Neural progenitor cell (in vitro differentiated cells): ENCODE measurements around the gene HPS6. TPM values are rescaled to one million over a fixed set of nuclear protein-coding genes. Genes with fewer than 3 reads are reported as not detected.

Experiments
- DNase-seq: peaks from one replicate; pipeline ENCODE4 v3.0.0-alpha.2; 2016; ENCODE audit warnings: low spot score
- H2AFZ ChIP-seq: fragments of 200-600 bp; sonication (generic); replicated peaks from 2 replicates; pipeline ENCODE4 v1.6.1; 2016; ENCODE audit warnings: antibody characterized with exemption
- H3F3A ChIP-seq: fragments of 200-600 bp; sonication (generic); 2 replicates; pipeline ENCODE4 v1.6.1; 2016; ENCODE audit warnings: antibody characterized with exemption, low read depth
- H3K27ac ChIP-seq: fragments of 200-600 bp; sonication (generic); 2 replicates; pipeline ENCODE4 v1.5.1; 2016; ENCODE audit warnings: mild to moderate bottlenecking
- H3K27me3 ChIP-seq: fragments of 200-600 bp; sonication (generic); 2 replicates; pipeline ENCODE4 v1.6.1; 2016; ENCODE audit warnings: mild to moderate bottlenecking, moderate library complexity
- H3K36me3 ChIP-seq: fragments of 200-600 bp; sonication (generic); 2 replicates; pipeline ENCODE4 v1.5.1; 2016
- H3K4me1 ChIP-seq: fragments of 200-600 bp; sonication (generic); 2 replicates; pipeline ENCODE4 v1.6.1; 2016; ENCODE audit warnings: mixed run types
- H3K4me2 ChIP-seq: fragments of 200-600 bp; sonication (generic); 2 replicates; pipeline ENCODE4 v1.6.1; 2016
- H3K4me3 ChIP-seq: fragments of 200-600 bp; sonication (generic); 2 replicates; pipeline ENCODE4 v1.5.1; 2016
- H3K79me2 ChIP-seq: fragments of 200-600 bp; sonication (generic); 2 replicates; pipeline ENCODE4 v1.6.1; 2016; ENCODE audit warnings: low read depth
- H3K9ac ChIP-seq: fragments of 200-600 bp; sonication (generic); 2 replicates; pipeline ENCODE4 v1.6.1; 2016
- H3K9me3 ChIP-seq: fragments of 200-600 bp; sonication (generic); 2 replicates; pipeline ENCODE4 v1.5.1; 2016; ENCODE audit warnings: low read depth
- H4K20me1 ChIP-seq: fragments of 200-600 bp; sonication (generic); 2 replicates; pipeline ENCODE4 v1.6.1; 2016; ENCODE audit warnings: low read depth
- H3K27ac Mint-ChIP-seq: 3 replicates; pipeline ENCODE4 v1.8.0; 2021; ENCODE audit warnings: mixed read lengths
- H3K27me3 Mint-ChIP-seq: 2 replicates; pipeline ENCODE4 v1.8.0; 2022; ENCODE audit warnings: low read depth, mild to moderate bottlenecking, inconsistent platforms, moderate library complexity, mixed read lengths; ENCODE audit not compliant: insufficient read depth
- H3K36me3 Mint-ChIP-seq: 3 replicates; pipeline ENCODE4 v1.8.0; 2021; ENCODE audit warnings: mixed read lengths
- H3K4me1 Mint-ChIP-seq: 3 replicates; pipeline ENCODE4 v1.8.0; 2021; ENCODE audit warnings: mixed read lengths
- H3K4me3 Mint-ChIP-seq: 3 replicates; pipeline ENCODE4 v1.8.0; 2021; ENCODE audit warnings: mild to moderate bottlenecking, moderate library complexity, mixed read lengths
- H3K9me3 Mint-ChIP-seq: 3 replicates; pipeline ENCODE4 v1.8.0; 2020; ENCODE audit warnings: mixed read lengths
- EZH2 ChIP-seq: fragments of 200-600 bp; sonication (generic); IDR thresholded peaks from 2 replicates; pipeline ENCODE4 v1.6.1; 2017; ENCODE audit warnings: antibody characterized with exemption, mild to moderate bottlenecking, moderate library complexity
- EZH2phosphoT487 ChIP-seq: fragments of 200-600 bp; sonication (generic); IDR thresholded peaks from 2 replicates; pipeline ENCODE4 v1.6.1; 2017; ENCODE audit warnings: antibody characterized with exemption
- total RNA-seq: library from RNA; depleted of rRNA; stranded (reverse); fragments of >200 nt; gene quantifications from 2 replicates; pipeline ENCODE4 v1.2.3, GENCODE V29; 2015; ENCODE audit warnings: low replicate concordance
- TF ChIP-seq, protein P1 (sequence below): fragments of 200-600 bp; sonication (generic); IDR thresholded peaks from 2 replicates; pipeline ENCODE4 v1.5.1; 2017; ENCODE audit warnings: antibody characterized with exemption, mild to moderate bottlenecking

HPS6 gene
- total RNA-seq, 1 donor from 2014 or later, result 7.2 TPM

DNA sequence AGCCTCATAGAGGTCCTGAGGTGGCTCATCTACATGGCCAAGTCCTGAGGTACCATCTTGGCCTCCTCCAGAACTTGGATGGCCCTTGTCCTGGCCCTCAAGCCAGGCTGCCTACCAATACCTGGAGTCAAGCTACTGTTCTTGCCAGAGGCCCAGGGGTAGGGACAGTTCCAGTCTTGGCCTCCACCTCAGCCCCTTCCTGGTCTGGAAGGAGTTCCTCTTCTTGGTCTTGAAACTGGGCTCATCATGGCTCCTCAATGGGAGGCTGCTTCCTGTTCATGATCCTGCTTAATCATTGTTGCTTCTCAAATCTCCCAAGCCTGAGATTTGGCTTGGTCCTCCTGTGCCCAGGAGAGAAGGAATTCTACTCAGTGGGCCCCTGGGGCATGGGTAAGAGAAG lies 3.9 kb downstream of the HPS6 start:
- Histone ChIP-seq H3K79me2 (peaks cover 13% of the 10 kb centered on the region), H3K4me2 (no peak overlapping the region), H3K9ac (no peak overlapping the region), H3F3A (peaks cover 15% of the 10 kb centered on the region), H3K36me3 (no peaks in the 10 kb centered on the region), H3K27me3 (peaks cover 8% of the 10 kb centered on the region), H3K27ac (no peak overlapping the region), H2AFZ (no peak overlapping the region), H3K4me3 (no peak overlapping the region), H3K4me1 (peaks cover 10% of the 10 kb centered on the region), H3K9me3 (no peaks in the 10 kb centered on the region), H4K20me1 (peaks cover 19% of the 10 kb centered on the region)
- Mint-ChIP-seq H3K36me3 (peaks cover 2% of the 10 kb centered on the region), H3K9me3 (no peaks in the 10 kb centered on the region), H3K27ac (no peak overlapping the region), H3K4me1 (peaks cover 11% of the 10 kb centered on the region), H3K27me3 (peaks cover 11% of the 10 kb centered on the region), H3K4me3 (no peak overlapping the region)
- TF ChIP-seq, protein P1, sequence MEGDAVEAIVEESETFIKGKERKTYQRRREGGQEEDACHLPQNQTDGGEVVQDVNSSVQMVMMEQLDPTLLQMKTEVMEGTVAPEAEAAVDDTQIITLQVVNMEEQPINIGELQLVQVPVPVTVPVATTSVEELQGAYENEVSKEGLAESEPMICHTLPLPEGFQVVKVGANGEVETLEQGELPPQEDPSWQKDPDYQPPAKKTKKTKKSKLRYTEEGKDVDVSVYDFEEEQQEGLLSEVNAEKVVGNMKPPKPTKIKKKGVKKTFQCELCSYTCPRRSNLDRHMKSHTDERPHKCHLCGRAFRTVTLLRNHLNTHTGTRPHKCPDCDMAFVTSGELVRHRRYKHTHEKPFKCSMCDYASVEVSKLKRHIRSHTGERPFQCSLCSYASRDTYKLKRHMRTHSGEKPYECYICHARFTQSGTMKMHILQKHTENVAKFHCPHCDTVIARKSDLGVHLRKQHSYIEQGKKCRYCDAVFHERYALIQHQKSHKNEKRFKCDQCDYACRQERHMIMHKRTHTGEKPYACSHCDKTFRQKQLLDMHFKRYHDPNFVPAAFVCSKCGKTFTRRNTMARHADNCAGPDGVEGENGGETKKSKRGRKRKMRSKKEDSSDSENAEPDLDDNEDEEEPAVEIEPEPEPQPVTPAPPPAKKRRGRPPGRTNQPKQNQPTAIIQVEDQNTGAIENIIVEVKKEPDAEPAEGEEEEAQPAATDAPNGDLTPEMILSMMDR, result no peak
- TF ChIP-seq EZH2phosphoT487 (no peak), EZH2 (no peak)
- DNase-seq, result no peak

DNA sequence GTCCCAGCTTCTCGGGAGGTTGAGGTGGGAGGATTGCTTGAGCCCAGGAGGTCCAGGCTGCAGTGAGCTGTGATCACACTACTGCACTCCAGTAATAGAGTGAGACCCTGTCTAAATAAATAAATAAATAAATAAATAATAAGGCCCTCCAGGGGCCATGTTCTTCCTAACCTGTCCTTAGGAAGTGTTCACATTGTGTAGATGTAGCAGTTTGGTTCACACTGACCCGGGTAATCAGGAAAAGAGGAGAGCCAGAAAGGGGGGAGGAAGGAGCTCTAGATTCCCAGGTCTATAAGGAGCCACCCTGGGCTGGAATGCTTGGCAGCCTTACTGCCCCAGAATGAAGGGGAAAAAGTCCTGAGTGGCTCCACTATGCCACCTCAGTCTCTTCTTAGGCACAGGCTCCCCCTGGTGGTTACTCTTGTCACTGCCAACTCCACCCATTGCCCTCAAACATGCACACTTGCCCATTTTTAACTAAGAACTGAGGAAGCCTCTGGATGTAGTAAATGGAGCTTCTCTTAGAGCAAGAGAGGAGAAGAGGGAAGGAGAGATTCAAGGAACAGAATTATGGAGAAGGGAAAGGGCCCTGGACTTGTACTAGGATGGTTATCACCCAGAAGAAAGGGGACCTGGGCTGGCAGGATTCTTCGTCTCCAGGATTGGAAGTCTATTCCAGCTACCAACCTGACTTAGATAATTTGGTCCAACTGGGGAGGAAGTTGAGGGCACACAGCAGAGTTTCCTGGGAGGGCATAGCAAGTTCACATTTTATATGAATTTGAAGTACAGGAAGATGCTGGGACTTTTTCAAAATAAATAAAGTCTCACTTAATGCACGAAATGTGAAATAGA lies 7.8 kb downstream of the HPS6 start:
- Histone ChIP-seq H4K20me1 (no peaks in the 10 kb centered on the region), H3K36me3 (no peaks in the 10 kb centered on the region), H3K79me2 (no peaks in the 10 kb centered on the region), H3K4me2 (no peak overlapping the region), H3K9me3 (no peaks in the 10 kb centered on the region), H3F3A (no peaks in the 10 kb centered on the region), H3K27me3 (no peaks in the 10 kb centered on the region), H2AFZ (no peak overlapping the region), H3K4me3 (no peak overlapping the region), H3K9ac (no peak overlapping the region), H3K4me1 (peaks cover 2% of the 10 kb centered on the region), H3K27ac (no peak overlapping the region)
- no peak overlapping the region for H3K27ac Mint-ChIP-seq
- H3K27me3 Mint-ChIP-seq, result peaks cover 7% of the 10 kb centered on the region
- H3K9me3 Mint-ChIP-seq, result no peaks in the 10 kb centered on the region
- H3K4me1 Mint-ChIP-seq, result peaks cover 4% of the 10 kb centered on the region
- H3K36me3 Mint-ChIP-seq, result peaks cover 2% of the 10 kb centered on the region
- TF ChIP-seq, protein P1, result peak; percentile 98
- no peak for TF ChIP-seq EZH2
- TF ChIP-seq EZH2phosphoT487, result no peak
- DNase-seq, result peak; percentile 86
- H3K4me3 Mint-ChIP-seq, result no peak overlapping the region

DNA sequence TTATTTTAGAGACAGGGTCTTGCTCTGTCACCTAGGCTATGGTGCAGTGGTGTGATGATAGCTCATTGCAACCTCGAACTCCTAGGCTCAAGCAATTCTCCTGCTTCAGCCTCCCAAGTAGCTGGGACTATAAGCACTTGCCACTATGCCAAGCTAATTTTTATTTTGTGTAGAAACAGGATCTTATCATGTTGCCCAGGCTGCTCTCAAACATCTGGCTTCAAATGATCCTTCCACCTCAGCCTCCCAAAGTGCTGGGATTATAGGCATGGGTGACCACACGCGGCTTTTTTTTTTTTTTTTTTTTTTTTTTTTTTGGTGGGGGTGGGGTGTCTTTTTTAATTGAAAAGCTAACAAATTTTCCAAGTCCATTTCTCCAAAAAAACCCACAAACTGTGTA lies 18.4 kb downstream of the HPS6 start:
- H3K36me3 Mint-ChIP-seq, result peaks cover 2% of the 10 kb centered on the region
- no peak overlapping the region for H3K4me3 Mint-ChIP-seq
- Histone ChIP-seq H3F3A (no peaks in the 10 kb centered on the region), H2AFZ (no peak overlapping the region), H3K27me3 (no peaks in the 10 kb centered on the region), H3K27ac (no peak overlapping the region), H3K9ac (no peak overlapping the region), H3K79me2 (no peaks in the 10 kb centered on the region), H3K4me3 (no peak overlapping the region), H3K4me2 (no peak overlapping the region), H3K4me1 (no peaks in the 10 kb centered on the region), H3K36me3 (no peaks in the 10 kb centered on the region), H4K20me1 (no peaks in the 10 kb centered on the region), H3K9me3 (no peaks in the 10 kb centered on the region)
- H3K27ac Mint-ChIP-seq, result no peak overlapping the region
- H3K27me3 Mint-ChIP-seq, result peaks cover 5% of the 10 kb centered on the region
- peaks cover 6% of the 10 kb centered on the region for H3K4me1 Mint-ChIP-seq
- no peak for TF ChIP-seq EZH2phosphoT487
- no peak for TF ChIP-seq EZH2
- TF ChIP-seq, protein P1, result no peak
- DNase-seq, result no peak
- no peaks in the 10 kb centered on the region for H3K9me3 Mint-ChIP-seq
